CD14-positive monocyte (primary cell): ENCODE results near the gene ACVR1B. TPM values are rescaled to one million over a fixed set of nuclear protein-coding genes. Genes with fewer than 3 reads are reported as not detected.

Source experiments
- DNase-seq, 3 donors: peaks; one replicate each; pipeline ENCODE4 v3.0.0-alpha.2; 2011 to 2022
- H2AFZ ChIP-seq: 2 replicates; pipeline ENCODE4 v1.6.0; 2012; ENCODE audit warnings: mild to moderate bottlenecking, low read depth, low read length, inconsistent platforms; ENCODE audit not compliant: insufficient read depth, poor library complexity, severe bottlenecking
- H3K27ac ChIP-seq, 2 donors: 1 replicate in 1 of 2; 2 replicates in 1 of 2; pipeline ENCODE4 v1.5.1; 2012 to 2013; ENCODE audit warnings: low read length in 2 of 2, control low read depth in 1 of 2, inconsistent platforms in 1 of 2, low read depth in 1 of 2, mild to moderate bottlenecking in 1 of 2
- H3K27me3 ChIP-seq, 2 donors: one replicate each; pipeline versions ENCODE4 v1.6.0 to v1.6.1; 2011 to 2013; ENCODE audit warnings: low read length in 2 of 2; ENCODE audit not compliant: control insufficient read depth in 2 of 2, insufficient read depth in 2 of 2
- H3K36me3 ChIP-seq, 2 donors: replicated peaks in 1 of 2; 1 replicate in 1 of 2; 2 replicates in 1 of 2; pipeline versions ENCODE4 v1.5.1 to v1.6.1; 2012 to 2013; ENCODE audit warnings: low read length in 2 of 2, control low read depth in 1 of 2, inconsistent platforms in 1 of 2, mild to moderate bottlenecking in 1 of 2; ENCODE audit not compliant: insufficient read depth in 2 of 2, control insufficient read depth in 1 of 2
- H3K4me1 ChIP-seq, 2 donors: 1 replicate in 1 of 2; 2 replicates in 1 of 2; pipeline versions ENCODE4 v1.5.1 to v1.6.1; 2012 to 2013; ENCODE audit warnings: low read length in 2 of 2, control low read depth in 1 of 2, inconsistent platforms in 1 of 2, mild to moderate bottlenecking in 1 of 2, moderate library complexity in 1 of 2; ENCODE audit not compliant: insufficient read depth in 2 of 2, control insufficient read depth in 1 of 2
- H3K4me2 ChIP-seq: replicated peaks from 2 replicates; pipeline ENCODE3; 2012; ENCODE audit warnings: low read length, moderate library complexity, mild to moderate bottlenecking; ENCODE audit not compliant: poor library complexity, severe bottlenecking; ENCODE audit errors: extremely low read depth
- H3K4me3 ChIP-seq, 3 experiments: fragments of 200-600 bp in 1 of 3; sonication (generic) in 1 of 3; replicated peaks in 1 of 3; 1 replicate in 2 of 3; 2 replicates in 1 of 3; pipeline ENCODE4 v1.5.1; 2011 to 2013; ENCODE audit warnings: low read length in 3 of 3, mild to moderate bottlenecking in 3 of 3, control low read depth in 2 of 3, low read depth in 2 of 3, inconsistent platforms in 1 of 3, moderate library complexity in 1 of 3
- H3K79me2 ChIP-seq: 2 replicates; pipeline ENCODE4 v1.6.0; 2012; ENCODE audit warnings: mild to moderate bottlenecking, control low read depth, inconsistent platforms, low read length, moderate library complexity; ENCODE audit not compliant: insufficient read depth
- H3K9ac ChIP-seq: 2 replicates; pipeline ENCODE4 v1.6.0; 2017; ENCODE audit warnings: low read length, mild to moderate bottlenecking; ENCODE audit not compliant: insufficient read depth, poor library complexity, severe bottlenecking
- H3K9me3 ChIP-seq, 2 donors: replicated peaks in 1 of 2; 1 replicate in 1 of 2; 2 replicates in 1 of 2; pipeline versions ENCODE4 v1.5.1 to v1.6.1; 2012 to 2013; ENCODE audit warnings: low read length in 2 of 2, control low read depth in 1 of 2; ENCODE audit not compliant: control insufficient read depth in 1 of 2, insufficient read depth in 1 of 2
- H4K20me1 ChIP-seq: 2 replicates; pipeline ENCODE4 v1.6.0; 2012; ENCODE audit warnings: mild to moderate bottlenecking, low read length, control low read depth, moderate library complexity; ENCODE audit not compliant: insufficient read depth
- H3K27ac Mint-ChIP-seq, 7 donors: one replicate each; pipeline ENCODE4 v1.8.0; 2020; ENCODE audit warnings: mild to moderate bottlenecking in 7 of 7, mixed read lengths in 7 of 7, moderate library complexity in 6 of 7, inconsistent platforms in 2 of 7
- H3K27me3 Mint-ChIP-seq, 3 donors: one replicate each; pipeline ENCODE4 v1.8.0; 2021 to 2022; ENCODE audit warnings: low read depth in 3 of 3, mild to moderate bottlenecking in 3 of 3, mixed read lengths in 3 of 3, moderate library complexity in 3 of 3, inconsistent platforms in 1 of 3
- H3K36me3 Mint-ChIP-seq, 2 donors: one replicate each; pipeline ENCODE4 v1.8.0; 2020; ENCODE audit warnings: mixed read lengths in 2 of 2, inconsistent platforms in 1 of 2, mild to moderate bottlenecking in 1 of 2
- H3K4me1 Mint-ChIP-seq: one replicate; pipeline ENCODE4 v1.8.0; 2020; ENCODE audit warnings: mild to moderate bottlenecking, mixed read lengths
- H3K4me3 Mint-ChIP-seq, 2 donors: one replicate each; pipeline ENCODE4 v1.8.0; 2020; ENCODE audit warnings: mild to moderate bottlenecking in 2 of 2, mixed read lengths in 2 of 2, moderate library complexity in 1 of 2
- H3K9me3 Mint-ChIP-seq, 7 donors: one replicate each; pipeline ENCODE4 v1.8.0; 2020 to 2022; ENCODE audit warnings: mixed read lengths in 7 of 7, mild to moderate bottlenecking in 6 of 7, moderate library complexity in 6 of 7, inconsistent platforms in 2 of 7
- WGBS: methylation state at CpG from one replicate; pipeline ENCODE4 v1.1.5; 2013; ENCODE audit warnings: missing lambda C conversion rate; ENCODE audit not compliant: insufficient coverage; 5-methylcytosine and 5-hydroxymethylcytosine counted together
- intact Hi-C, 2 donors: fragments of 100-400 bp; cut with micrococcal nuclease; formaldehyde crosslinking; loops; one replicate each; pipeline versions ENCODE4 v1.15.0 to v1.15.1; 2023
- polyA plus RNA-seq, 3 donors: library from polyadenylated mRNA; depleted of rRNA in 1 of 3; unstranded in 2 of 3; stranded (reverse) in 1 of 3; fragments of 300-500 nt in 2 of 3; fragments of >200 nt in 1 of 3; fragmentation: Illumina TruSeq in 2 of 3; gene quantifications; 1 replicate in 2 of 3; 2 replicates in 1 of 3; pipeline ENCODE4 v1.2.3, GENCODE V29; 2012 to 2021
- TF ChIP-seq, protein P1 (sequence below): fragments of 200-600 bp; IDR thresholded peaks from one replicate; pipeline ENCODE4 v1.8.0; 2022; ENCODE audit warnings: antibody characterized with exemption, mild to moderate bottlenecking

Gene ACVR1B
- polyA plus RNA-seq, 3 donors, result 1.8 to 18.5 (median 3.9) TPM

- peak overlapping the region in 1 of 7 donors; percentile 23 for H3K27ac Mint-ChIP-seq
- no peak overlapping the region for H3K9ac ChIP-seq
- no peaks in the 10 kb centered on the region for H3K79me2 ChIP-seq
- no peak overlapping the region for H3K4me2 ChIP-seq
- no peak overlapping the region for H3K4me3 ChIP-seq
- peaks cover 18 to 28% of the 10 kb centered on the region in 2 donors for H3K36me3 Mint-ChIP-seq
- H3K4me1 ChIP-seq, result peaks cover 12 to 21% of the 10 kb centered on the region in 2 donors
- H3K4me1 Mint-ChIP-seq, result peaks cover 19% of the 10 kb centered on the region
- intact Hi-C loops, result no loop called here
- TF ChIP-seq, protein P1, sequence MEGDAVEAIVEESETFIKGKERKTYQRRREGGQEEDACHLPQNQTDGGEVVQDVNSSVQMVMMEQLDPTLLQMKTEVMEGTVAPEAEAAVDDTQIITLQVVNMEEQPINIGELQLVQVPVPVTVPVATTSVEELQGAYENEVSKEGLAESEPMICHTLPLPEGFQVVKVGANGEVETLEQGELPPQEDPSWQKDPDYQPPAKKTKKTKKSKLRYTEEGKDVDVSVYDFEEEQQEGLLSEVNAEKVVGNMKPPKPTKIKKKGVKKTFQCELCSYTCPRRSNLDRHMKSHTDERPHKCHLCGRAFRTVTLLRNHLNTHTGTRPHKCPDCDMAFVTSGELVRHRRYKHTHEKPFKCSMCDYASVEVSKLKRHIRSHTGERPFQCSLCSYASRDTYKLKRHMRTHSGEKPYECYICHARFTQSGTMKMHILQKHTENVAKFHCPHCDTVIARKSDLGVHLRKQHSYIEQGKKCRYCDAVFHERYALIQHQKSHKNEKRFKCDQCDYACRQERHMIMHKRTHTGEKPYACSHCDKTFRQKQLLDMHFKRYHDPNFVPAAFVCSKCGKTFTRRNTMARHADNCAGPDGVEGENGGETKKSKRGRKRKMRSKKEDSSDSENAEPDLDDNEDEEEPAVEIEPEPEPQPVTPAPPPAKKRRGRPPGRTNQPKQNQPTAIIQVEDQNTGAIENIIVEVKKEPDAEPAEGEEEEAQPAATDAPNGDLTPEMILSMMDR, result no peak
- H3K9me3 Mint-ChIP-seq, result peaks cover 0 to 16% (median 6%) of the 10 kb centered on the region in 7 donors
- DNase-seq, result no peak
- no peaks in the 10 kb centered on the region for H3K36me3 ChIP-seq
- H2AFZ ChIP-seq, result no peak overlapping the region
- peaks cover 9 to 25% of the 10 kb centered on the region in 2 donors for H3K27me3 ChIP-seq
- H4K20me1 ChIP-seq, result peaks cover 46% of the 10 kb centered on the region
- no peak overlapping the region for H3K27ac ChIP-seq
- no peaks in the 10 kb centered on the region for H3K9me3 ChIP-seq
- H3K4me3 Mint-ChIP-seq, result no peak overlapping the region
- 100% methylated on average over 5 of the region's 8 CpGs for WGBS
- peaks cover 23 to 35% (median 34%) of the 10 kb centered on the region in 3 donors for H3K27me3 Mint-ChIP-seq
These were observed 60.2 kb downstream of the ACVR1B start for GRCh38 chr12:52011602-52012214.

DNA sequence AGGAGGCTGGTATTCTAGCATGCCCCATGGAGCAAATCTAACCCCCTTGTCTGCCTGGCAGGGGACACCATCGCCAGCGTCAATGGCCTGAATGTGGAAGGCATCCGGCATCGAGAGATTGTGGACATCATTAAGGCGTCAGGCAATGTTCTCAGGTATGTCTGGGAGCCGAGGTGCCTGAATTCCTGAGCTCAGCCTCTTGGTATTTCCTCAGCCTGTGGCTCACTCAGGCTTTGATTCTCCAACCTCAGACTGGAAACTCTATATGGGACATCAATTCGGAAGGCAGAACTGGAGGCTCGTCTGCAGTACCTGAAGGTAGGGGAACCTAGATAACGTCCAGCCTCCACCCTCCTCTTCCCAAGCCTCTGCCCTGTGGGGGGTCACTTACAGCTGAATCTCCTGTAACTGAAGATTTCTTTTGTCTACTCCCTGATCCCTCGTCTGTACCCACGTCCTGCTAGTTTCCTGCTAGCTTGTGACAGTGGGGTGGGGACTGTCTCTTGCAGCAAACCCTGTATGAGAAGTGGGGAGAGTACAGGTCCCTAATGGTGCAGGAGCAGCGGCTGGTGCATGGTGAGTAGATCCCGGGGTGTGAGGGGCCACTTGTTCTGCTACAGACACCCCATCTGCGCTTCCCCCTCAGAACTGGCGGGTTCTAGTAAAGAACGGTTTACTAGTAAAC is 62.3 kb downstream of the ACVR1B start:
- Mint-ChIP-seq H3K4me1 (peaks cover 10% of the 10 kb centered on the region), H3K4me3 (no peak overlapping the region), H3K27me3 (peaks cover 10 to 21% (median 15%) of the 10 kb centered on the region in 3 donors), H3K9me3 (peaks cover 0 to 6% (median 0%) of the 10 kb centered on the region in 7 donors), H3K36me3 (peaks cover 9 to 20% of the 10 kb centered on the region in 2 donors), H3K27ac (peak overlapping the region in 1 of 7 donors; percentile 11)
- Histone ChIP-seq H3K79me2 (no peaks in the 10 kb centered on the region), H3K4me2 (no peak overlapping the region), H3K4me1 (peaks cover 0 to under 1% of the 10 kb centered on the region in 2 donors), H4K20me1 (peaks cover 27% of the 10 kb centered on the region), H2AFZ (no peak overlapping the region), H3K27ac (no peak overlapping the region), H3K27me3 (peaks cover under 1 to 7% of the 10 kb centered on the region in 2 donors), H3K9ac (no peak overlapping the region), H3K36me3 (no peaks in the 10 kb centered on the region), H3K9me3 (no peaks in the 10 kb centered on the region), H3K4me3 (no peak overlapping the region)
- 94% methylated on average over 9 of the region's 16 CpGs for WGBS
- TF ChIP-seq, protein P1, result no peak
- intact Hi-C loops, result no loop called here
- DNase-seq, result no peak
